ENCODE data around the gene PAIP2B.

Gene PAIP2B

GRCh38 chr2:71191570-71191943 is 35.3 kb downstream of the PAIP2B start:
- no peak for ATAC-seq
- TF ChIP-seq ESRRG (CRISPR knock-in tag; IDR thresholded peaks at IDR 0.05): no peak
- TF ChIP-seq ZNF70 (CRISPR knock-in tag; IDR thresholded peaks at IDR 0.05): no peak
- no peak for TF ChIP-seq ZFP3 (CRISPR knock-in tag; IDR thresholded peaks at IDR 0.05)
- TF ChIP-seq TOX (CRISPR knock-in tag; IDR thresholded peaks at IDR 0.05; ENCODE audit: borderline replicate concordance): no peak
- TF ChIP-seq PATZ1 (CRISPR knock-in tag; IDR thresholded peaks at IDR 0.05; ENCODE audit: borderline replicate concordance): no peak
- no peak for TF ChIP-seq ARNTL (CRISPR knock-in tag; IDR thresholded peaks at IDR 0.05; ENCODE audit: borderline replicate concordance, low read depth)
- TF ChIP-seq ZNF8 (CRISPR knock-in tag; IDR thresholded peaks at IDR 0.05): no peak
- no peak for TF ChIP-seq ZC3H10 (CRISPR knock-in tag; IDR thresholded peaks at IDR 0.05)
- TF ChIP-seq TCF4 (CRISPR knock-in tag; IDR thresholded peaks at IDR 0.05; ENCODE audit: borderline replicate concordance): no peak
- TF ChIP-seq ISL1 (CRISPR knock-in tag; IDR thresholded peaks at IDR 0.05): no peak
- TF ChIP-seq BACH2 (CRISPR knock-in tag; IDR thresholded peaks at IDR 0.05; ENCODE audit: borderline replicate concordance): no peak

- ATAC-seq: peak; percentile 55; the same call in 2 of the 3 replicates
- TF ChIP-seq PPARA (CRISPR knock-in tag; IDR thresholded peaks at IDR 0.05; ENCODE audit: borderline replicate concordance): no peak
- TF ChIP-seq RARB (CRISPR knock-in tag; IDR thresholded peaks at IDR 0.05): no peak
- TF ChIP-seq PATZ1 (CRISPR knock-in tag; IDR thresholded peaks at IDR 0.05; ENCODE audit: borderline replicate concordance): no peak
- no peak for TF ChIP-seq ZNF565 (CRISPR knock-in tag; conservative IDR thresholded peaks at IDR 0.05; ENCODE audit: low read depth)
- no peak for TF ChIP-seq ESRRG (CRISPR knock-in tag; IDR thresholded peaks at IDR 0.05)
- TF ChIP-seq TCF4 (CRISPR knock-in tag; IDR thresholded peaks at IDR 0.05; ENCODE audit: borderline replicate concordance): no peak
- no peak for TF ChIP-seq CSRNP3 (CRISPR knock-in tag; IDR thresholded peaks at IDR 0.05)
- no peak for TF ChIP-seq OSR1 (CRISPR knock-in tag; IDR thresholded peaks at IDR 0.05)
- TF ChIP-seq ZFP30 (CRISPR knock-in tag; IDR thresholded peaks at IDR 0.05): no peak
- no peak for TF ChIP-seq ZFP3 (CRISPR knock-in tag; IDR thresholded peaks at IDR 0.05)
- TF ChIP-seq CSDC2 (CRISPR knock-in tag; IDR thresholded peaks at IDR 0.05): no peak
- no peak for TF ChIP-seq ZNF70 (CRISPR knock-in tag; IDR thresholded peaks at IDR 0.05)
- TF ChIP-seq ZNF8 (CRISPR knock-in tag; IDR thresholded peaks at IDR 0.05): no peak
Measured at GRCh38 chr2:71190656-71191569, 36.0 kb downstream of the PAIP2B start.

GRCh38 chr2:71187589-71187988 is 39.3 kb downstream of the PAIP2B start:
- no peak for ATAC-seq
- TF ChIP-seq BACH2 (CRISPR knock-in tag; IDR thresholded peaks at IDR 0.05; ENCODE audit: borderline replicate concordance) (no peak), GLIS3 (CRISPR knock-in tag; IDR thresholded peaks at IDR 0.05) (no peak), PPARA (CRISPR knock-in tag; IDR thresholded peaks at IDR 0.05; ENCODE audit: borderline replicate concordance) (no peak), TSHZ2 (CRISPR knock-in tag; IDR thresholded peaks at IDR 0.05) (no peak), OSR1 (CRISPR knock-in tag; IDR thresholded peaks at IDR 0.05) (no peak), ZFP3 (CRISPR knock-in tag; IDR thresholded peaks at IDR 0.05) (no peak), POU6F1 (CRISPR knock-in tag; IDR thresholded peaks at IDR 0.05; ENCODE audit: borderline replicate concordance, low read depth) (no peak), TOX (CRISPR knock-in tag; IDR thresholded peaks at IDR 0.05; ENCODE audit: borderline replicate concordance) (no peak), CSRNP3 (CRISPR knock-in tag; IDR thresholded peaks at IDR 0.05) (no peak), ZNF70 (CRISPR knock-in tag; IDR thresholded peaks at IDR 0.05) (no peak), ARNTL (CRISPR knock-in tag; IDR thresholded peaks at IDR 0.05; ENCODE audit: borderline replicate concordance, low read depth) (no peak), CREB5 (CRISPR knock-in tag; IDR thresholded peaks at IDR 0.05; ENCODE audit: low read depth) (no peak), ZNF8 (CRISPR knock-in tag; IDR thresholded peaks at IDR 0.05) (no peak), RARB (CRISPR knock-in tag; IDR thresholded peaks at IDR 0.05) (no peak), TCF4 (CRISPR knock-in tag; IDR thresholded peaks at IDR 0.05; ENCODE audit: borderline replicate concordance) (no peak), ZFP30 (CRISPR knock-in tag; IDR thresholded peaks at IDR 0.05) (no peak), SNAI2 (CRISPR knock-in tag; IDR thresholded peaks at IDR 0.05) (no peak)

Data from SK-N-SH treated with all-trans-retinoic acid at 6 μM for 48 hours (cell line).